Liver (tissue), 9 donors: ENCODE data around the gene PPCS. TPM values are rescaled to one million over a fixed set of nuclear protein-coding genes. Genes with fewer than 3 reads are reported as not detected.

Experiments
- DNase-seq: peaks from one replicate; pipeline ENCODE4 v3.0.0-alpha.2; 2017; ENCODE audit warnings: low spot score
- H3K27ac ChIP-seq, 2 donors: one replicate each; pipeline ENCODE4 v1.7.0; 2013; ENCODE audit warnings: inconsistent platforms in 2 of 2, low read length in 2 of 2, control low read depth in 1 of 2, low read depth in 1 of 2, mild to moderate bottlenecking in 1 of 2
- H3K27me3 ChIP-seq, 4 donors: one replicate each; pipeline versions ENCODE4 v1.6.1 to v1.7.0; 2013; ENCODE audit warnings: low read length in 3 of 4, inconsistent platforms in 1 of 4, mild to moderate bottlenecking in 1 of 4, moderate library complexity in 1 of 4; ENCODE audit not compliant: control insufficient read depth in 4 of 4, insufficient read depth in 4 of 4
- H3K36me3 ChIP-seq, 4 donors: one replicate each; pipeline versions ENCODE4 v1.6.1 to v1.7.0; 2013; ENCODE audit warnings: low read length in 3 of 4, mild to moderate bottlenecking in 3 of 4, low read depth in 1 of 4, moderate library complexity in 1 of 4; ENCODE audit not compliant: control insufficient read depth in 4 of 4, insufficient read depth in 3 of 4
- H3K4me1 ChIP-seq, 4 donors: one replicate each; pipeline versions ENCODE4 v1.6.1 to v1.7.0; 2013; ENCODE audit warnings: low read length in 3 of 4, mild to moderate bottlenecking in 3 of 4, moderate library complexity in 1 of 4; ENCODE audit not compliant: control insufficient read depth in 4 of 4, insufficient read depth in 4 of 4
- H3K4me3 ChIP-seq, 3 donors: one replicate each; pipeline versions ENCODE4 v1.6.1 to v1.7.0; 2013; ENCODE audit warnings: low read length in 3 of 3, control low read depth in 1 of 3, low read depth in 1 of 3, mild to moderate bottlenecking in 1 of 3
- H3K9ac ChIP-seq, 2 donors: one replicate each; pipeline ENCODE4 v1.7.0; 2013; ENCODE audit warnings: low read length in 2 of 2, mild to moderate bottlenecking in 2 of 2, moderate library complexity in 2 of 2, control low read depth in 1 of 2, low read depth in 1 of 2
- H3K9me3 ChIP-seq, 4 donors: one replicate each; pipeline versions ENCODE4 v1.6.1 to v1.7.0; 2013; ENCODE audit warnings: low read length in 3 of 4; ENCODE audit not compliant: control insufficient read depth in 4 of 4
- ATF3 ChIP-seq: IDR thresholded peaks from 2 replicates; pipeline ENCODE4 v1.6.1; 2016; ENCODE audit warnings: antibody characterized with exemption
- CTCF ChIP-seq: fragments of 150-350 bp; IDR thresholded peaks from 2 replicates; pipeline ENCODE4 v1.5.1; 2017; ENCODE audit warnings: improper control_type of control experiment, low read depth, low read length; ENCODE audit not compliant: missing input control
- EGR1 ChIP-seq, 2 donors: IDR thresholded peaks; 2 replicates each; pipeline ENCODE4 v1.6.1; 2016 to 2018; ENCODE audit warnings: antibody characterized with exemption in 2 of 2, low read depth in 2 of 2
- FOXA1 ChIP-seq: IDR thresholded peaks from 2 replicates; pipeline ENCODE4 v1.6.1; 2016; ENCODE audit warnings: antibody characterized with exemption
- FOXA2 ChIP-seq: IDR thresholded peaks from 2 replicates; pipeline ENCODE4 v1.6.1; 2016; ENCODE audit warnings: antibody characterized with exemption
- GABPA ChIP-seq, 2 donors: IDR thresholded peaks in 1 of 2; conservative IDR thresholded peaks in 1 of 2; 2 replicates each; pipeline ENCODE4 v1.6.1; 2016; ENCODE audit warnings: antibody characterized with exemption in 2 of 2, mild to moderate bottlenecking in 1 of 2, moderate library complexity in 1 of 2
- HNF4G ChIP-seq: IDR thresholded peaks from 2 replicates; pipeline ENCODE4 v1.6.1; 2016; ENCODE audit warnings: antibody characterized with exemption
- JUND ChIP-seq, 2 donors: IDR thresholded peaks; 2 replicates each; pipeline ENCODE4 v1.6.1; 2016; ENCODE audit warnings: antibody characterized with exemption in 2 of 2
- MAX ChIP-seq: IDR thresholded peaks from 2 replicates; pipeline ENCODE4 v1.6.1; 2016; ENCODE audit warnings: antibody characterized with exemption
- RAD21 ChIP-seq, 2 donors: IDR thresholded peaks; 2 replicates each; pipeline ENCODE4 v1.6.1; 2016; ENCODE audit warnings: antibody characterized with exemption in 2 of 2, mild to moderate bottlenecking in 2 of 2
- REST ChIP-seq: IDR thresholded peaks from 2 replicates; pipeline ENCODE4 v1.6.1; 2016; ENCODE audit warnings: antibody characterized with exemption, mild to moderate bottlenecking
- RXRA ChIP-seq, 2 donors: IDR thresholded peaks; 2 replicates each; pipeline ENCODE4 v1.6.1; 2017 to 2018; ENCODE audit warnings: antibody characterized with exemption in 2 of 2, mild to moderate bottlenecking in 1 of 2
- SP1 ChIP-seq: IDR thresholded peaks from 2 replicates; pipeline ENCODE4 v1.6.1; 2018; ENCODE audit warnings: antibody characterized with exemption, mild to moderate bottlenecking
- TAF1 ChIP-seq: conservative IDR thresholded peaks from 2 replicates; pipeline ENCODE4 v1.6.1; 2016; ENCODE audit warnings: antibody characterized with exemption, mild to moderate bottlenecking
- YY1 ChIP-seq: IDR thresholded peaks from 2 replicates; pipeline ENCODE4 v1.6.1; 2016; ENCODE audit warnings: antibody characterized with exemption, mild to moderate bottlenecking
- ZBTB33 ChIP-seq: IDR thresholded peaks from 2 replicates; pipeline ENCODE4 v1.6.1; 2016; ENCODE audit warnings: antibody characterized with exemption
- WGBS: extraction: QIAGEN DNeasy Blood & Tissue Kit; methylation state at CpG from one replicate; pipeline ENCODE4 v1.1.7; 2013; 5-methylcytosine and 5-hydroxymethylcytosine counted together
- polyA plus RNA-seq, 2 donors: library from polyadenylated mRNA; stranded (reverse) in 1 of 2; unstranded in 1 of 2; fragments of 200-250 nt in 1 of 2; fragments of >200 nt in 1 of 2; fragmentation: Nextera tagmentation in 1 of 2; extraction: Ambion mirVana in 1 of 2; gene quantifications; one replicate each; pipeline versions ENCODE4 v1.2.1 to v1.2.3, GENCODE V29; 2013 to 2015
- total RNA-seq, 2 donors: library from RNA; depleted of rRNA; stranded (reverse); fragments of >200 nt; gene quantifications; one replicate each; pipeline ENCODE4 v1.2.3, GENCODE V29; 2014
- donor health status: healthy.
- donor health status: healthy.
- donor health status: healthy.
- donor health status: healthy.
- donor health status: healthy.

Gene PPCS
- total and polyA plus RNA-seq, 4 donors, result 22.2 to 65.4 (median 36.0) TPM

- no peak for TF ChIP-seq JUND (IDR thresholded peaks at IDR 0.05)
- TF ChIP-seq EGR1 (IDR thresholded peaks at IDR 0.05; ENCODE audit: low read depth in 2 of 2), result no peak
- TF ChIP-seq HNF4G, result no peak
- TF ChIP-seq FOXA2, result no peak
- Histone ChIP-seq H3K27me3 (no peaks in the 10 kb centered on the region), H3K4me1 (no peaks in the 10 kb centered on the region)
These were observed 16.4 kb upstream of the PPCS start for GRCh38 chr1:42439940-42440339.

GRCh38 chr1:42442662-42443061, 13.7 kb upstream of the PPCS start:
- no peak for DNase-seq
- no peaks in the 10 kb centered on the region for H3K4me1 ChIP-seq
- H3K4me3 ChIP-seq, result no peak overlapping the region
- peaks cover 0 to 3% (median under 1%) of the 10 kb centered on the region in 4 donors for H3K36me3 ChIP-seq
- H3K27me3 ChIP-seq, result no peaks in the 10 kb centered on the region
- 57% methylated on average over 2 of the region's 2 CpGs for WGBS
- TF ChIP-seq CTCF (no peak), MAX (no peak), JUND (IDR thresholded peaks at IDR 0.05) (no peak), FOXA1 (no peak)
- H3K9ac ChIP-seq, result no peak overlapping the region
- H3K9me3 ChIP-seq, result no peaks in the 10 kb centered on the region
- H3K27ac ChIP-seq, result no peak overlapping the region

More at GRCh38 chr1:42439940-42440339, 16.4 kb upstream of the PPCS start:
- H3K36me3 ChIP-seq, result peaks cover 0 to 5% (median 2%) of the 10 kb centered on the region in 4 donors
- H3K27ac ChIP-seq, result no peak overlapping the region
- no peaks in the 10 kb centered on the region for H3K9me3 ChIP-seq
- no peak for DNase-seq
- no peak overlapping the region for H3K9ac ChIP-seq
- 85% methylated on average over 2 of the region's 2 CpGs for WGBS
- H3K4me3 ChIP-seq, result no peak overlapping the region

- Histone ChIP-seq H3K4me1 (peaks cover 0 to 4% (median 2%) of the 10 kb centered on the region in 4 donors), H3K27ac (no peak overlapping the region), H3K9me3 (no peaks in the 10 kb centered on the region), H3K9ac (no peak overlapping the region), H3K27me3 (no peaks in the 10 kb centered on the region), H3K36me3 (no peaks in the 10 kb centered on the region), H3K4me3 (no peak overlapping the region)
- no peak for DNase-seq
- no peak for TF ChIP-seq RAD21 (IDR thresholded peaks at IDR 0.05)
- no peak for TF ChIP-seq MAX
- no peak for TF ChIP-seq ZBTB33
- no peak for TF ChIP-seq TAF1
- TF ChIP-seq JUND (IDR thresholded peaks at IDR 0.05), result no peak
- TF ChIP-seq RXRA (IDR thresholded peaks at IDR 0.05), result no peak
- TF ChIP-seq REST, result no peak
- TF ChIP-seq CTCF, result no peak
- no peak for TF ChIP-seq FOXA1
- no peak for TF ChIP-seq HNF4G
- no peak for TF ChIP-seq FOXA2
- TF ChIP-seq GABPA (IDR thresholded peaks at IDR 0.05 in 1 of 2, conservative IDR thresholded peaks at IDR 0.05 in 1 of 2), result no peak
- TF ChIP-seq EGR1 (IDR thresholded peaks at IDR 0.05; ENCODE audit: low read depth in 2 of 2), result no peak
- no peak for TF ChIP-seq ATF3
- no peak for TF ChIP-seq SP1
- TF ChIP-seq YY1, result no peak
These were observed 7.1 kb upstream of the PPCS start for GRCh38 chr1:42449256-42449655.
